HG03103 (cell line): ENCODE measurements around the gene APOBR.

Experiments used
- ATAC-seq: cut with Tn5 transposase; IDR thresholded peaks from one replicate; pipeline ENCODE4 v1.9.1; 2021; ENCODE audit warnings: low read depth; ENCODE audit not compliant: unreplicated experiment

Gene APOBR

DNA sequence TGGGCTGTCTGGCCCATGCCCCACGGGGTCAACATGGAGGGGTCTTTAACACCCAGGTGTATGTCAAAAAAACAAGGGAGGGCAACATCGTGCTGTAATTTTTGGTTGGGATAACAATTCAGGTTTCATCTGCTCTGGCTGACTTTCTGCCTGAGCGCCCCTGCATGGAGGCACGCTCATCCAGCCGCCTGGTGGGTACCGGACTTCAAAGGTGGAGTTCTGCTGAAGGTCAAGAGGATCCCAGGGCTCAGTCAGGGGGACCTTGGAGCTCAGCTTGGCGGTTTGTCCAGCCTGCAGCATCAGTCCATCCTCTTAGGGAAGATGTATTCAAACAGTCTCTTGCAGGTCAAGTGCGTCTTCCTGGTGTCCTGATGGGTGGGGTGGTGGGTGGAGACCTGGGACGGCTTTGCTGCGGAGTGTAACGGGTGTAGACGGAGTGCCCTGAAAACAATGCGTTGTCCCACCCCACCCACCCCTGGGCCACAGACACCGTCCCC is 53.9 kb downstream of the APOBR start:
- no peak for ATAC-seq
